SK-N-SH treated with all-trans-retinoic acid at 6 μM for 48 hours (cell line): Measurements from ENCODE around the gene TNIP3.

Experiments
- ATAC-seq: fragments of 200-7000 bp; cut with Tn5 transposase; 3 replicates; pipeline ENCODE4 v1.9.1; 2020; ENCODE audit warnings: mild to moderate bottlenecking, moderate library complexity
- BACH2 ChIP-seq: fragments of 250-450 bp; sonication (Bioruptor Pico); IDR thresholded peaks from 2 replicates; pipeline ENCODE4 v1.9.0; 2021; ENCODE audit warnings: mild to moderate bottlenecking, borderline replicate concordance
- CSDC2 ChIP-seq: fragments of 250-450 bp; sonication (Bioruptor Pico); IDR thresholded peaks from 2 replicates; pipeline ENCODE4 v1.5.0; 2020; ENCODE audit warnings: mild to moderate bottlenecking, moderate library complexity
- CSRNP3 ChIP-seq: fragments of 250-450 bp; sonication (Bioruptor Pico); IDR thresholded peaks from 2 replicates; pipeline ENCODE4 v1.5.1; 2021; ENCODE audit warnings: mild to moderate bottlenecking, moderate library complexity
- ESRRG ChIP-seq: fragments of 250-450 bp; sonication (Bioruptor Pico); IDR thresholded peaks from 2 replicates; pipeline ENCODE4 v1.6.1; 2021; ENCODE audit warnings: mild to moderate bottlenecking
- GLIS3 ChIP-seq: fragments of 250-450 bp; sonication (Bioruptor Pico); IDR thresholded peaks from 2 replicates; pipeline ENCODE4 v1.5.0; 2020; ENCODE audit warnings: mild to moderate bottlenecking, moderate library complexity
- ISL1 ChIP-seq: fragments of 250-450 bp; sonication (Bioruptor Pico); IDR thresholded peaks from 2 replicates; pipeline ENCODE4 v2.1.2; 2022; ENCODE audit warnings: mild to moderate bottlenecking, moderate library complexity
- OSR1 ChIP-seq: fragments of 250-450 bp; sonication (Bioruptor Pico); IDR thresholded peaks from 2 replicates; pipeline ENCODE4 v1.8.0; 2022; ENCODE audit warnings: moderate library complexity, mild to moderate bottlenecking, inconsistent platforms
- PATZ1 ChIP-seq: fragments of 250-450 bp; sonication (Bioruptor Pico); IDR thresholded peaks from 2 replicates; pipeline ENCODE4 v1.8.0; 2020; ENCODE audit warnings: mild to moderate bottlenecking, moderate library complexity, borderline replicate concordance
- POU6F1 ChIP-seq: fragments of 250-450 bp; sonication (Bioruptor Pico); IDR thresholded peaks from 2 replicates; pipeline ENCODE4 v1.8.0; 2021; ENCODE audit warnings: low read depth, mild to moderate bottlenecking, moderate library complexity, borderline replicate concordance
- PPARA ChIP-seq: fragments of 250-450 bp; sonication (Bioruptor Pico); IDR thresholded peaks from 2 replicates; pipeline ENCODE4 v1.5.0; 2020; ENCODE audit warnings: mild to moderate bottlenecking, borderline replicate concordance
- RARB ChIP-seq: fragments of 250-450 bp; sonication (Bioruptor Pico); IDR thresholded peaks from 2 replicates; pipeline ENCODE4 v1.8.0; 2021; ENCODE audit warnings: mild to moderate bottlenecking, moderate library complexity
- SNAI2 ChIP-seq: fragments of 250-450 bp; sonication (Bioruptor Pico); IDR thresholded peaks from 2 replicates; pipeline ENCODE4 v1.5.0; 2020; ENCODE audit warnings: mild to moderate bottlenecking, moderate library complexity
- TCF4 ChIP-seq: fragments of 250-450 bp; sonication (Bioruptor Pico); IDR thresholded peaks from 2 replicates; pipeline ENCODE4 v1.8.0; 2021; ENCODE audit warnings: mild to moderate bottlenecking, moderate library complexity, borderline replicate concordance
- TOX ChIP-seq: fragments of 250-450 bp; sonication (Bioruptor Pico); IDR thresholded peaks from 2 replicates; pipeline ENCODE4 v1.8.0; 2021; ENCODE audit warnings: mild to moderate bottlenecking, moderate library complexity, borderline replicate concordance
- TSHZ2 ChIP-seq: fragments of 250-450 bp; sonication (Bioruptor Pico); IDR thresholded peaks from 2 replicates; pipeline ENCODE4 v1.5.0; 2020; ENCODE audit warnings: mild to moderate bottlenecking, moderate library complexity
- ZC3H10 ChIP-seq: fragments of 250-450 bp; sonication (Bioruptor Pico); IDR thresholded peaks from 2 replicates; pipeline ENCODE4 v1.5.1; 2021; ENCODE audit warnings: mild to moderate bottlenecking, moderate library complexity
- ZFP3 ChIP-seq: fragments of 250-450 bp; sonication (Bioruptor Pico); IDR thresholded peaks from 2 replicates; pipeline ENCODE4 v1.5.0; 2020; ENCODE audit warnings: mild to moderate bottlenecking, moderate library complexity
- ZNF565 ChIP-seq: fragments of 450-650 bp; formaldehyde crosslinking; conservative IDR thresholded peaks from 2 replicates; pipeline ENCODE4 v1.5.0; 2020; ENCODE audit warnings: low read depth, mild to moderate bottlenecking, moderate library complexity
- ZNF70 ChIP-seq: fragments of 450-650 bp; formaldehyde crosslinking; IDR thresholded peaks from 2 replicates; pipeline ENCODE4 v1.5.0; 2020; ENCODE audit warnings: mild to moderate bottlenecking, moderate library complexity
- ZNF8 ChIP-seq: fragments of 450-650 bp; formaldehyde crosslinking; IDR thresholded peaks from 2 replicates; pipeline ENCODE4 v1.5.0; 2020; ENCODE audit warnings: mild to moderate bottlenecking, moderate library complexity

The TNIP3 gene

GRCh38 chr4:121091941-121092340 lies 72.2 kb downstream of the TNIP3 start:
- no peak for ATAC-seq

GRCh38 chr4:121088867-121089266 lies 75.3 kb downstream of the TNIP3 start:
- ATAC-seq, result no peak
- TF ChIP-seq POU6F1 (CRISPR knock-in tag) (no peak), TOX (CRISPR knock-in tag) (no peak), ESRRG (no peak), ZC3H10 (no peak), RARB (CRISPR knock-in tag) (no peak), CSDC2 (CRISPR knock-in tag) (no peak), SNAI2 (no peak), TSHZ2 (CRISPR knock-in tag) (no peak), ZNF8 (CRISPR knock-in tag) (no peak), PATZ1 (CRISPR knock-in tag) (no peak), CSRNP3 (CRISPR knock-in tag) (no peak), ZNF70 (no peak), BACH2 (no peak), OSR1 (CRISPR knock-in tag) (no peak), PPARA (CRISPR knock-in tag) (no peak), ZNF565 (CRISPR knock-in tag) (no peak), GLIS3 (no peak)
- TF ChIP-seq, all 23 proteins: peak for 0

More at GRCh38 chr4:121091941-121092340, 72.2 kb downstream of the TNIP3 start:
- TF ChIP-seq BACH2 (no peak), SNAI2 (no peak), POU6F1 (CRISPR knock-in tag) (no peak), TCF4 (CRISPR knock-in tag) (no peak), OSR1 (CRISPR knock-in tag) (no peak), GLIS3 (no peak), ESRRG (no peak), ZFP3 (CRISPR knock-in tag) (no peak), TSHZ2 (CRISPR knock-in tag) (no peak), CSDC2 (CRISPR knock-in tag) (no peak), ISL1 (CRISPR knock-in tag) (no peak)
